A549 treated with AZD2906 at 1 μM for 4 hours (cell line): ENCODE measurements around the gene HOXD11. TPM values are rescaled to one million over a fixed set of nuclear protein-coding genes. Genes with fewer than 3 reads are reported as not detected.

Source experiments
- total RNA-seq: library from RNA; stranded (reverse); fragments of 200-300 nt; extraction: Qiagen RNA extraction; gene quantifications from 5 replicates; pipeline ENCODE4 v1.2.3, GENCODE V29; 2022

The HOXD11 gene
- 5.2 to 6.9 TPM (median 6.5 TPM) in 5 replicates for total RNA-seq

GRCh38 chr2:176106581-176107539 lies at the start of gene HOXD11:
Gene HOXD11, plus strand, starts transcription at chr2:176107280. Its CDS starts 76 bp downstream, at chr2:176107356.

DNA sequence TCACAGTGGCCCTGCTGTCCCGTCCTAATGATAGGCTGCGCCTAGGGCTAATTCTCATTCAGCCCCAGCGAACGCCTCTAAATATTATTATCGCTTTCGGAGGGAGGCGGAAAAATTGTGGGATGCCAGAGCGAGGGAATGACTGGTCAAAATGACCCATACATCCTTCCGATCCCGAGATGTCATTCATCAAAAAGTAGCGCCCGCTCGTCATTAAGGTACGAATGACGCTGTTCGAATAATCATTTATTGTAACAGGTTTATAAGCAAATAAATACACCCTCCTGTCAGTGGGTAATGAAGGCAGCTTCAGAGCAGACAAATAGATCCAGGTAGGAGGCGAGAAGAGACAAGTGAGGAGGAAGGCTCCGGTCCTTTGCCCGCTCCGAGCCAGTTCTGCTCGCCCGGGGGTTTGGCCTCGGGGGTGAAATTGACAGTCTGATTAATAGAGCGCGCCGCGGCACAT lies 23.3 kb upstream of the HOXD11 start, which contains the start of gene EVX2:
TSS of gene EVX2 (minus strand) at position 167 of the 466 bp plus-strand sequence. CDS start 186 bp downstream, outside the sequence.

DNA sequence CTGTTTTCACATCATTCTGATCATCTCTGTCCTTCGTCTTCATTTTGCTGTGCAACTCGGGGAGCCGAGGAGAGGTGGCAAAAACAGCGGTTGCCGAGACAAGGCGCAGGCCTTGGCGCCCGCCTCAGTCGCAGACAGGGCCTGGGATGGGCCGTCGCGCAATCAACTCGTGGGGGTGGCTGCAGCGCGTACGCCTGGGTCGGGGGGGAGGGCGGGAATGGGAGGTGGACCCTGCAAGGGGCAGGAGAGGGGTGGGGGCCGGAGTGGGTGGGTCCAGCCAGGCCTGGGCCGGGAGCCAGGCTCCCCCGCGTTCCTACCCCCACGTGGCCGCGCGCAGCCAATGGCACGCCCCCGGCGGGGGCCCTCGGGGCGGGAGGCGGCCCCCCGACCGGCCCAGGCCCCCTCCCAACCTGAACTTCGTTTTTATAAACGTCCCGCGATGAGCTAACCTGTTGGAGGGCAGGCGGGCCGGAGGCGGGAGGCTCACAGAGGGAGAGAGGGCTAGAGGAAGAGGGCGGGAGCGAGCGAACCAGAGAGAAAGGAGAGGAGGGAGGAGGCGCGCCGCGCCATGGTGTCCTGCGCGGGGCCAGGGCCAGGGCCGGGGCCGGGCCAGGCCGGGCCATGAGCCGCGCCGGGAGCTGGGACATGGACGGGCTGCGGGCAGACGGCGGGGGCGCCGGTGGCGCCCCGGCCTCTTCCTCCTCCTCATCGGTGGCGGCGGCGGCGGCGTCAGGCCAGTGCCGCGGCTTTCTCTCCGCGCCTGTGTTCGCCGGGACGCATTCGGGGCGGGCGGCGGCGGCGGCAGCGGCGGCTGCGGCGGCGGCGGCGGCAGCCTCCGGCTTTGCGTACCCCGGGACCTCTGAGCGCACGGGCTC lies 14.6 kb upstream of the HOXD11 start, which contains the start of gene HOXD13:
TSS of gene HOXD13 (plus strand) at position 452 of the 875 bp plus-strand sequence. CDS start at position 622, 170 bp downstream.

GRCh38 chr2:176099728-176100546 lies 7.1 kb upstream of the HOXD11 start, which contains the start of gene HOXD12:
Gene HOXD12, plus strand, starts transcription at chr2:176099795. Its CDS starts 7 bp downstream, at chr2:176099802.

DNA sequence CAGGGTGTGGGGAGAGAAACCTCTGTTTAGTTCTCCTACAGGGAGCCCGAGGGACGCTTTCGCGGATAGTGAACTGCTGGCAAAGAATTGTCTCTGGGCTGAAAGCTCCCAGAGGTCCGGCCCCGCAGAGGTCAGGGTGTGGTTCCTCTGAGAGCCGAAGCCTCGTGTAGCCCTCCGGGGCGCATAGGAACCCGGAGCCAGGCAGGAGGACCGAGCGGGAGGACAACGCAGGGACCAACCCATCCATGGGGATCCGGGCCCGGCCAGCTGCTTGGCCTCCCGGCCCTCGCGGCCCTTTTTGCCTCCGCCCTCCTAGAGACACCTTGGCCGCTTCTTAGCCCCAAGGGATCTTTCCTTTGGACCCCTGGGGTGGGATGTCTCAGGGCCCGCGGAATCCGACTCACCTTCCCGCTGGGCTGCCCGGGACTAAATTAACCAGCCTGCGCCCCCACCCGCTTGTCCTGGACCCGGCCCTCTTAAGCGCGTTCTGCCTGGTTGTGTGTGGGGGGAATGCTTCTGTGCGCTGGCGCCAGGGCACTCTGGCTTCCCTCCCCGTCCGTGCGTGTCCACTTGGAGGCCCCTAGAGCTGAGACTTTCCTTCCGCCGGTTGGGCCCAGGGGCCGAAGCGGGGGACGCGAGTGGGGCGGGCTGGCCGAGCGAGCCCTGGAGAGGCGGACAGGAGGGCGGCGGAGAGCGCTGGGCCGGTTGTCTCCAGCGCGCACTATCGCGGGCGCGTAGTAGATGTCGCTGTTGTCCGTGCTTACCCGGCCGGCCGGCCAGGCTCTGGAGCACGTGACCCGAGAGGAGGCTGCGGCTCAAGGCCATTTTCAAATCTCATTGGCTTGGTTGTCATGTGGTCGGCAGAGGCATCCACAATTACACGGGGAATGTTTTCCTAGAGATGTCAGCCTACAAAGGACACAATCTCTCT lies 9.1 kb downstream of the HOXD11 start, which contains the start of gene HOXD10:
TSS of gene HOXD10 (plus strand) at position 896 of the 931 bp plus-strand sequence. CDS start 56 bp downstream, outside the sequence.

GRCh38 chr2:176122683-176123410 lies 15.8 kb downstream of the HOXD11 start, which contains the start of gene HOXD9:
Gene HOXD9, plus strand, starts transcription at chr2:176122719. Its CDS starts 50 bp downstream, at chr2:176122769.

GRCh38 chr2:176128982-176129796 lies 22.1 kb downstream of the HOXD11 start, which contains the start of gene HOXD8:
Gene HOXD8, plus strand, starts transcription at chr2:176129705. Its CDS starts 662 bp downstream, at chr2:176130367.

DNA sequence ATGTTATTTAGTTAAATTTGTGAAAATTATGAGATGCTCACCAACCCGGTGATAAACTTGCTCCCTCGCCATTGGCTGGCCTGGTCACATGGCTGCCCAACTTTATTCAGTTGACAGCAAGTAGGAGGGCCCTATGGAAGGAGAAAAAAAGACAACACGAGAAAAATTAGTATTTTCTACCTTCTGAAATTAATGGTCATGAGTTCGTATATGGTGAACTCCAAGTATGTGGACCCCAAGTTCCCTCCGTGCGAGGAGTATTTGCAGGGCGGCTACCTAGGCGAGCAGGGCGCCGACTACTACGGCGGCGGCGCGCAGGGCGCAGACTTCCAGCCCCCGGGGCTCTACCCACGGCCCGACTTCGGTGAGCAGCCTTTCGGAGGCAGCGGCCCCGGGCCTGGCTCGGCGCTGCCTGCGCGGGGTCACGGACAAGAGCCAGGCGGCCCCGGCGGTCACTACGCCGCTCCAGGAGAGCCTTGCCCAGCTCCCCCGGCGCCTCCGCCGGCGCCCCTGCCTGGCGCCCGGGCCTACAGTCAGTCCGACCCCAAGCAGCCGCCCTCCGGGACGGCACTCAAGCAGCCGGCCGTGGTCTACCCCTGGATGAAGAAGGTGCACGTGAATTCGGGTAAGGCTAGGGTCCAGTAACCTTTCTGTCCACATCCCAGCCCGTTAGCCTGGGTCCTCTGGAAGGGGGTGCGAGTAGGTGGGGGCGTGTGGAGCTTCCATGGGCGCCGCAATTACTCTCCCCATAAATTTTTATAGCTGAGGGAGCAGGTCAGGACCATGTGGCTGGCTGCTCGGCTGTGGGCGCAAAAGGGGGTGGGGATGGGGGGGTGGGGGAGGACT lies 44.6 kb downstream of the HOXD11 start, which contains the start of gene HOXD4:
TSS of gene HOXD4 (plus strand) at position 109 of the 846 bp plus-strand sequence. CDS start at position 193, 84 bp downstream.

GRCh38 chr2:176156807-176157498 lies 49.9 kb downstream of the HOXD11 start, which contains the start of gene HOXD3:
Gene HOXD3, plus strand, starts transcription at chr2:176157307. Its CDS starts 11,808 bp downstream, at chr2:176169115.

Other genes with a start within 250 kb of the HOXD11 start
- 10.8 to 15.0 TPM (median 12.9 TPM) in 5 replicates for gene LNPK, start 105.0 kb upstream of the HOXD11 start, total RNA-seq
- gene EVX2, start 23.3 kb upstream of the HOXD11 start, total RNA-seq = 0.01 TPM in 1 of 5 replicates, not detected in the others
- gene HOXD13, start 14.6 kb upstream of the HOXD11 start, total RNA-seq = 0.07 to 0.27 TPM (median 0.18 TPM) in 5 replicates
- not detected in 5 replicates for gene HOXD12, start 7.5 kb upstream of the HOXD11 start, total RNA-seq
- 4.4 to 5.7 TPM (median 5.2 TPM) in 5 replicates for gene HOXD10, start 9.5 kb downstream of the HOXD11 start, total RNA-seq
- gene HOXD9, start 15.4 kb downstream of the HOXD11 start, total RNA-seq = 0.83 to 1.6 TPM (median 1.2 TPM) in 5 replicates
- gene HOXD8, start 22.4 kb downstream of the HOXD11 start, total RNA-seq = 5.0 to 6.2 TPM (median 5.3 TPM) in 5 replicates
- gene HOXD4, start 44.3 kb downstream of the HOXD11 start, total RNA-seq = 0.15 to 0.52 TPM (median 0.38 TPM) in 5 replicates
- gene HOXD3, start 50.0 kb downstream of the HOXD11 start, total RNA-seq = 0.06 to 0.16 TPM (median 0.09 TPM) in 5 replicates
- 0.08 to 0.27 TPM (median 0.26 TPM) in 5 replicates for gene HOXD1, start 81.4 kb downstream of the HOXD11 start, total RNA-seq
- gene MTX2, start 162.2 kb downstream of the HOXD11 start, total RNA-seq = 38.4 to 40.7 TPM (median 40.0 TPM) in 5 replicates